Measurements from ENCODE around the gene HLCS.

HLCS gene

GRCh38 chr21:36887963-36888362 is 78.5 kb downstream of the HLCS start:
- Histone ChIP-seq H3K27ac (replicated peaks; ENCODE audit: low read length) (no peak overlapping the region), H4K8ac (ENCODE audit: low read depth, low read length) (no peak overlapping the region), H3K36me3 (replicated peaks in 1 of 2; ENCODE audit: control insufficient read depth in 2 of 2, insufficient read depth in 2 of 2, low read length in 2 of 2) (peaks cover 2 to 12% of the 10 kb centered on the region in 2 donors), H3K18ac (ENCODE audit: low read length) (no peak overlapping the region), H3K4ac (ENCODE audit: low read length) (no peak overlapping the region), H3K4me3 (ENCODE audit: low read length in 2 of 2) (no peak overlapping the region), H3K79me1 (ENCODE audit: low read depth, low read length) (no peaks in the 10 kb centered on the region), H2BK15ac (ENCODE audit: low read length) (no peak overlapping the region), H3K9ac (ENCODE audit: low read depth, low read length, poor library complexity) (no peak overlapping the region), H3K4me1 (ENCODE audit: control insufficient read depth in 2 of 2, insufficient read depth in 1 of 2, low read depth in 1 of 2, low read length in 2 of 2) (peaks cover 3 to 11% of the 10 kb centered on the region in 2 donors), H2BK120ac (ENCODE audit: low read depth, low read length) (no peak overlapping the region), H2BK12ac (ENCODE audit: low read length) (no peak overlapping the region), H3K4me2 (ENCODE audit: insufficient read depth, low read length, poor library complexity, severe bottlenecking) (no peak overlapping the region), H2AK5ac (ENCODE audit: low read depth, low read length) (no peak overlapping the region), H3K27me3 (ENCODE audit: control insufficient read depth in 3 of 3, insufficient read depth in 3 of 3, low read depth in 1 of 3, low read length in 3 of 3) (no peaks in the 10 kb centered on the region), H3K23ac (ENCODE audit: low read depth, low read length, poor library complexity) (no peak overlapping the region), H3K9me3 (replicated peaks in 1 of 2; ENCODE audit: control insufficient read depth in 2 of 2, insufficient read depth in 1 of 2, low read depth in 1 of 2, low read length in 2 of 2) (peaks cover 4 to 21% of the 10 kb centered on the region in 2 donors), H3K14ac (ENCODE audit: low read length) (no peak overlapping the region), H4K91ac (ENCODE audit: low read depth, low read length, poor library complexity) (no peak overlapping the region), H2AFZ (ENCODE audit: low read length) (no peak overlapping the region), H2BK5ac (ENCODE audit: low read length) (no peak overlapping the region)
- no CpG with 5 or more reads among the region's 5 CpGs for WGBS, 2 donors (ENCODE audit: extremely low coverage in 2 of 2, insufficient read length in 2 of 2, insufficient replicate concordance in 1 of 2)
- DNase-seq (ENCODE audit: low spot score), result peak; percentile 62

GRCh38 chr21:36883532-36884486 is 82.7 kb downstream of the HLCS start:
- H4K91ac ChIP-seq (ENCODE audit: low read depth, low read length, poor library complexity), result no peak overlapping the region
- no peak overlapping the region for H3K9ac ChIP-seq (ENCODE audit: low read depth, low read length, poor library complexity)
- no peaks in the 10 kb centered on the region for H3K79me1 ChIP-seq (ENCODE audit: low read depth, low read length)
- no peak overlapping the region for H4K8ac ChIP-seq (ENCODE audit: low read depth, low read length)
- H3K23ac ChIP-seq (ENCODE audit: low read depth, low read length, poor library complexity), result no peak overlapping the region
- DNase-seq (ENCODE audit: low spot score), result no peak
- no peak overlapping the region for H3K4me2 ChIP-seq (ENCODE audit: insufficient read depth, low read length, poor library complexity, severe bottlenecking)
- H2AK5ac ChIP-seq (ENCODE audit: low read depth, low read length), result peak overlapping the region; percentile 73
- no peaks in the 10 kb centered on the region for H3K27me3 ChIP-seq (ENCODE audit: control insufficient read depth in 3 of 3, insufficient read depth in 3 of 3, low read depth in 1 of 3, low read length in 3 of 3)
- H3K9me3 ChIP-seq (replicated peaks in 1 of 2; ENCODE audit: control insufficient read depth in 2 of 2, insufficient read depth in 1 of 2, low read depth in 1 of 2, low read length in 2 of 2), result peaks cover 4 to 26% of the 10 kb centered on the region in 2 donors
- H3K4me3 ChIP-seq (ENCODE audit: low read length in 2 of 2), result no peak overlapping the region
- no CpG with 5 or more reads among the region's 14 CpGs for WGBS, 2 donors (ENCODE audit: extremely low coverage in 2 of 2, insufficient read length in 2 of 2, insufficient replicate concordance in 1 of 2)
- no peak overlapping the region for H2BK12ac ChIP-seq (ENCODE audit: low read length)
- no peak overlapping the region for H3K18ac ChIP-seq (ENCODE audit: low read length)
- peaks cover under 1 to 4% of the 10 kb centered on the region in 2 donors for H3K36me3 ChIP-seq (replicated peaks in 1 of 2; ENCODE audit: control insufficient read depth in 2 of 2, insufficient read depth in 2 of 2, low read length in 2 of 2)
- H2BK15ac ChIP-seq (ENCODE audit: low read length), result no peak overlapping the region
- H2BK5ac ChIP-seq (ENCODE audit: low read length), result no peak overlapping the region
- H3K4ac ChIP-seq (ENCODE audit: low read length), result no peak overlapping the region
- H3K14ac ChIP-seq (ENCODE audit: low read length), result no peak overlapping the region
- no peak overlapping the region for H2BK120ac ChIP-seq (ENCODE audit: low read depth, low read length)
- no peak overlapping the region for H2AFZ ChIP-seq (ENCODE audit: low read length)
- H3K4me1 ChIP-seq (ENCODE audit: control insufficient read depth in 2 of 2, insufficient read depth in 1 of 2, low read depth in 1 of 2, low read length in 2 of 2), result peaks cover 3 to 6% of the 10 kb centered on the region in 2 donors
- no peak overlapping the region for H3K27ac ChIP-seq (replicated peaks; ENCODE audit: low read length)

- no peak overlapping the region for H3K4me3 ChIP-seq (ENCODE audit: low read length in 2 of 2)
- no CpG with 5 or more reads among the region's 4 CpGs for WGBS, 2 donors (ENCODE audit: extremely low coverage in 2 of 2, insufficient read length in 2 of 2, insufficient replicate concordance in 1 of 2)
These were observed 83.7 kb downstream of the HLCS start for GRCh38 chr21:36882776-36883175.

GRCh38 chr21:36881228-36881627 is 85.2 kb downstream of the HLCS start:
- H3K4ac ChIP-seq (ENCODE audit: low read length), result no peak overlapping the region
- DNase-seq (ENCODE audit: low spot score), result no peak
- no peak overlapping the region for H2AK5ac ChIP-seq (ENCODE audit: low read depth, low read length)
- no peaks in the 10 kb centered on the region for H3K4me1 ChIP-seq (ENCODE audit: control insufficient read depth in 2 of 2, insufficient read depth in 1 of 2, low read depth in 1 of 2, low read length in 2 of 2)
- H3K27ac ChIP-seq (replicated peaks; ENCODE audit: low read length), result no peak overlapping the region
- no peak overlapping the region for H3K9ac ChIP-seq (ENCODE audit: low read depth, low read length, poor library complexity)
- no CpG with 5 or more reads among the region's 12 CpGs for WGBS, 2 donors (ENCODE audit: extremely low coverage in 2 of 2, insufficient read length in 2 of 2, insufficient replicate concordance in 1 of 2)
- no peak overlapping the region for H3K4me2 ChIP-seq (ENCODE audit: insufficient read depth, low read length, poor library complexity, severe bottlenecking)
- H3K14ac ChIP-seq (ENCODE audit: low read length), result no peak overlapping the region
- no peak overlapping the region for H3K23ac ChIP-seq (ENCODE audit: low read depth, low read length, poor library complexity)
- no peak overlapping the region for H2BK15ac ChIP-seq (ENCODE audit: low read length)
- no peaks in the 10 kb centered on the region for H3K79me1 ChIP-seq (ENCODE audit: low read depth, low read length)
- no peak overlapping the region for H2BK12ac ChIP-seq (ENCODE audit: low read length)
- H3K36me3 ChIP-seq (replicated peaks in 1 of 2; ENCODE audit: control insufficient read depth in 2 of 2, insufficient read depth in 2 of 2, low read length in 2 of 2), result no peaks in the 10 kb centered on the region
- no peak overlapping the region for H3K18ac ChIP-seq (ENCODE audit: low read length)
- H4K91ac ChIP-seq (ENCODE audit: low read depth, low read length, poor library complexity), result no peak overlapping the region
- no peak overlapping the region for H4K8ac ChIP-seq (ENCODE audit: low read depth, low read length)
- peaks cover 4 to 42% of the 10 kb centered on the region in 2 donors for H3K9me3 ChIP-seq (replicated peaks in 1 of 2; ENCODE audit: control insufficient read depth in 2 of 2, insufficient read depth in 1 of 2, low read depth in 1 of 2, low read length in 2 of 2)
- no peak overlapping the region for H2BK120ac ChIP-seq (ENCODE audit: low read depth, low read length)
- no peak overlapping the region for H3K4me3 ChIP-seq (ENCODE audit: low read length in 2 of 2)
- no peak overlapping the region for H2AFZ ChIP-seq (ENCODE audit: low read length)
- H3K27me3 ChIP-seq (ENCODE audit: control insufficient read depth in 3 of 3, insufficient read depth in 3 of 3, low read depth in 1 of 3, low read length in 3 of 3), result no peaks in the 10 kb centered on the region
- H2BK5ac ChIP-seq (ENCODE audit: low read length), result no peak overlapping the region

More at GRCh38 chr21:36882776-36883175, 83.7 kb downstream of the HLCS start:
- Histone ChIP-seq H2AK5ac (ENCODE audit: low read depth, low read length) (no peak overlapping the region), H3K27ac (replicated peaks; ENCODE audit: low read length) (no peak overlapping the region), H3K9ac (ENCODE audit: low read depth, low read length, poor library complexity) (no peak overlapping the region), H3K36me3 (replicated peaks in 1 of 2; ENCODE audit: control insufficient read depth in 2 of 2, insufficient read depth in 2 of 2, low read length in 2 of 2) (peaks cover 0 to 4% of the 10 kb centered on the region in 2 donors), H3K4me1 (ENCODE audit: control insufficient read depth in 2 of 2, insufficient read depth in 1 of 2, low read depth in 1 of 2, low read length in 2 of 2) (peaks cover 0 to 2% of the 10 kb centered on the region in 2 donors), H3K27me3 (ENCODE audit: control insufficient read depth in 3 of 3, insufficient read depth in 3 of 3, low read depth in 1 of 3, low read length in 3 of 3) (no peaks in the 10 kb centered on the region), H3K79me1 (ENCODE audit: low read depth, low read length) (no peaks in the 10 kb centered on the region), H2BK120ac (ENCODE audit: low read depth, low read length) (no peak overlapping the region), H3K23ac (ENCODE audit: low read depth, low read length, poor library complexity) (no peak overlapping the region), H2BK5ac (ENCODE audit: low read length) (no peak overlapping the region), H3K9me3 (replicated peaks in 1 of 2; ENCODE audit: control insufficient read depth in 2 of 2, insufficient read depth in 1 of 2, low read depth in 1 of 2, low read length in 2 of 2) (peaks cover 4 to 33% of the 10 kb centered on the region in 2 donors), H4K91ac (ENCODE audit: low read depth, low read length, poor library complexity) (no peak overlapping the region), H4K8ac (ENCODE audit: low read depth, low read length) (no peak overlapping the region), H3K4me2 (ENCODE audit: insufficient read depth, low read length, poor library complexity, severe bottlenecking) (no peak overlapping the region), H2AFZ (ENCODE audit: low read length) (no peak overlapping the region), H3K18ac (ENCODE audit: low read length) (no peak overlapping the region), H2BK15ac (ENCODE audit: low read length) (no peak overlapping the region), H2BK12ac (ENCODE audit: low read length) (no peak overlapping the region), H3K4ac (ENCODE audit: low read length) (no peak overlapping the region), H3K14ac (ENCODE audit: low read length) (no peak overlapping the region)
- no peak for DNase-seq (ENCODE audit: low spot score)

All from neuronal stem cell (in vitro differentiated cells).